ENCODE data around the gene ADGRV1.
"Not testable (repeated sequence)": the region's sequence is repeated elsewhere in the genome, so short reads cannot be mapped to it uniquely, and the experiment has no call there.

ADGRV1 gene

GRCh38 chr5:90549729-90550275, 8.8 kb upstream of the ADGRV1 start:
- no peak for FAIRE-seq

GRCh38 chr5:90550963-90551362, 7.6 kb upstream of the ADGRV1 start:
- no peak for FAIRE-seq

GRCh38 chr5:90551376-90551775, 7.2 kb upstream of the ADGRV1 start:
- no peak for FAIRE-seq

- FAIRE-seq = no peak
Observed at GRCh38 chr5:90553711-90554110, 4.9 kb upstream of the ADGRV1 start.

GRCh38 chr5:90554358-90555006, 4.1 kb upstream of the ADGRV1 start:
- no peak for FAIRE-seq

- no peak for FAIRE-seq
Observed at GRCh38 chr5:90555666-90556065, 2.9 kb upstream of the ADGRV1 start.

GRCh38 chr5:90557391-90557790, 1.2 kb upstream of the ADGRV1 start:
- no peak for FAIRE-seq

- no peak for FAIRE-seq
Observed at GRCh38 chr5:90557871-90558270, 726 bp upstream of the ADGRV1 start.

GRCh38 chr5:90560771-90561170, 2.2 kb downstream of the ADGRV1 start:
- no peak for FAIRE-seq

- no peak for FAIRE-seq
Observed at GRCh38 chr5:90561766-90562165, 3.2 kb downstream of the ADGRV1 start.

- FAIRE-seq = no peak
Observed at GRCh38 chr5:90562341-90562740, 3.7 kb downstream of the ADGRV1 start.

- no peak for FAIRE-seq
Observed at GRCh38 chr5:90563108-90563507, 4.5 kb downstream of the ADGRV1 start.

GRCh38 chr5:90565491-90565890, 6.9 kb downstream of the ADGRV1 start:
- FAIRE-seq = no peak

GRCh38 chr5:90569084-90569483, 10.5 kb downstream of the ADGRV1 start:
- no peak for FAIRE-seq

GRCh38 chr5:90570034-90570433, 11.4 kb downstream of the ADGRV1 start:
- no peak for FAIRE-seq

- no peak for FAIRE-seq
Observed at GRCh38 chr5:90571147-90571773, 12.7 kb downstream of the ADGRV1 start.

GRCh38 chr5:90575712-90576111, 17.1 kb downstream of the ADGRV1 start:
- no peak for FAIRE-seq

GRCh38 chr5:90576566-90576965, 18.0 kb downstream of the ADGRV1 start:
- not testable (repeated sequence) for FAIRE-seq

GRCh38 chr5:90579905-90580304, 21.3 kb downstream of the ADGRV1 start:
- not testable (repeated sequence) for FAIRE-seq

GRCh38 chr5:90581956-90582355, 23.4 kb downstream of the ADGRV1 start:
- no peak for FAIRE-seq

- no peak for FAIRE-seq
Observed at GRCh38 chr5:90585337-90585986, 26.9 kb downstream of the ADGRV1 start.

- no peak for FAIRE-seq
Observed at GRCh38 chr5:90586469-90586868, 27.9 kb downstream of the ADGRV1 start.

- no peak for FAIRE-seq
Observed at GRCh38 chr5:90590170-90590569, 31.6 kb downstream of the ADGRV1 start.

- FAIRE-seq = not testable (repeated sequence)
Observed at GRCh38 chr5:90593083-90593482, 34.5 kb downstream of the ADGRV1 start.

Measured in A204.1 (cell line).